Measurements from ENCODE around the gene EXOC3L4.
A peak's percentile ranks its signal among the peaks of the same experiment; 100 is the strongest.
"Not testable (repeated sequence)": the region's sequence is repeated elsewhere in the genome, so short reads cannot be mapped to it uniquely, and the experiment has no call there.

The EXOC3L4 gene

GRCh38 chr14:103108749-103109207, 14.3 kb downstream of the EXOC3L4 start:
- no peak for DNase-seq

GRCh38 chr14:103109535-103110441, 15.3 kb downstream of the EXOC3L4 start:
- DNase-seq, result no peak

- DNase-seq, result no peak
Observed at GRCh38 chr14:103110681-103111231, 16.2 kb downstream of the EXOC3L4 start.

- DNase-seq, result no peak
Observed at GRCh38 chr14:103111232-103111868, 16.8 kb downstream of the EXOC3L4 start.

GRCh38 chr14:103112400-103113243, 18.1 kb downstream of the EXOC3L4 start:
- peak; percentile 62 for DNase-seq

GRCh38 chr14:103113303-103113702, 18.8 kb downstream of the EXOC3L4 start:
- DNase-seq, result no peak

- no peak for DNase-seq
Observed at GRCh38 chr14:103113774-103114173, 19.2 kb downstream of the EXOC3L4 start.

GRCh38 chr14:103115086-103115679, 20.7 kb downstream of the EXOC3L4 start:
- not testable (repeated sequence) for DNase-seq

GRCh38 chr14:103115845-103116572, 21.5 kb downstream of the EXOC3L4 start:
- no peak for DNase-seq

- DNase-seq, result no peak
Observed at GRCh38 chr14:103116636-103117035, 22.1 kb downstream of the EXOC3L4 start.

- not testable (repeated sequence) for DNase-seq
Observed at GRCh38 chr14:103117499-103117898, 23.0 kb downstream of the EXOC3L4 start.

GRCh38 chr14:103118018-103118662, 23.6 kb downstream of the EXOC3L4 start:
- DNase-seq, result no peak

GRCh38 chr14:103118663-103119404, 24.3 kb downstream of the EXOC3L4 start:
- no peak for DNase-seq

- DNase-seq, result not testable (repeated sequence)
Observed at GRCh38 chr14:103119527-103119926, 25.0 kb downstream of the EXOC3L4 start.

- DNase-seq, result no peak
Observed at GRCh38 chr14:103121121-103121845, 26.8 kb downstream of the EXOC3L4 start.

- peak; percentile 99 for DNase-seq
Observed at GRCh38 chr14:103121846-103122584, 27.5 kb downstream of the EXOC3L4 start.

GRCh38 chr14:103122585-103122946, 28.0 kb downstream of the EXOC3L4 start:
- no peak for DNase-seq

GRCh38 chr14:103122947-103123633, 28.6 kb downstream of the EXOC3L4 start, which contains the start of gene TNFAIP2:
TSS of gene TNFAIP2 (plus strand) at chr14:103123461. CDS start at chr14:103126458, 2,997 bp downstream.
- DNase-seq, result peak; percentile 53

Data from NCI-H510A (cell line).